ENCODE data around the gene SOX6.

- TF ChIP-seq, protein P1, sequence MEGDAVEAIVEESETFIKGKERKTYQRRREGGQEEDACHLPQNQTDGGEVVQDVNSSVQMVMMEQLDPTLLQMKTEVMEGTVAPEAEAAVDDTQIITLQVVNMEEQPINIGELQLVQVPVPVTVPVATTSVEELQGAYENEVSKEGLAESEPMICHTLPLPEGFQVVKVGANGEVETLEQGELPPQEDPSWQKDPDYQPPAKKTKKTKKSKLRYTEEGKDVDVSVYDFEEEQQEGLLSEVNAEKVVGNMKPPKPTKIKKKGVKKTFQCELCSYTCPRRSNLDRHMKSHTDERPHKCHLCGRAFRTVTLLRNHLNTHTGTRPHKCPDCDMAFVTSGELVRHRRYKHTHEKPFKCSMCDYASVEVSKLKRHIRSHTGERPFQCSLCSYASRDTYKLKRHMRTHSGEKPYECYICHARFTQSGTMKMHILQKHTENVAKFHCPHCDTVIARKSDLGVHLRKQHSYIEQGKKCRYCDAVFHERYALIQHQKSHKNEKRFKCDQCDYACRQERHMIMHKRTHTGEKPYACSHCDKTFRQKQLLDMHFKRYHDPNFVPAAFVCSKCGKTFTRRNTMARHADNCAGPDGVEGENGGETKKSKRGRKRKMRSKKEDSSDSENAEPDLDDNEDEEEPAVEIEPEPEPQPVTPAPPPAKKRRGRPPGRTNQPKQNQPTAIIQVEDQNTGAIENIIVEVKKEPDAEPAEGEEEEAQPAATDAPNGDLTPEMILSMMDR (IDR thresholded peaks at IDR 0.05), result no peak
- TF ChIP-seq POLR2AphosphoS5 (IDR thresholded peaks at IDR 0.05), result no peak
Measured at GRCh38 chr11:15967966-15968365, 388.4 kb downstream of the SOX6 start.

Data from prostate gland (tissue), 2 donors.